LNCaP clone FGC (cell line): ENCODE data around the gene P2RY1.

Source experiments
- DNase-seq: peaks from one replicate; pipeline ENCODE4 v3.0.0-alpha.2; 2011; ENCODE audit warnings: low read depth
- H3K4me3 ChIP-seq: 2 replicates; pipeline ENCODE4 v1.5.1; 2011; ENCODE audit warnings: mild to moderate bottlenecking, low read depth, low read length, control low read depth
- CTCF ChIP-seq: IDR thresholded peaks from 2 replicates; pipeline ENCODE4 v1.5.1; 2012; ENCODE audit warnings: mild to moderate bottlenecking; ENCODE audit not compliant: control insufficient read depth, insufficient read depth; ENCODE audit errors: extremely low read depth

The P2RY1 gene

GRCh38 chr3:152874896-152875749, 40.2 kb downstream of the P2RY1 start:
- TF ChIP-seq CTCF: no peak
- no peak for DNase-seq
- no peak overlapping the region for H3K4me3 ChIP-seq

GRCh38 chr3:152879130-152879789, 44.3 kb downstream of the P2RY1 start:
- no peak for DNase-seq
- no peak for TF ChIP-seq CTCF

GRCh38 chr3:152879790-152880174, 44.9 kb downstream of the P2RY1 start:
- DNase-seq: no peak
- no peak for TF ChIP-seq CTCF

More at GRCh38 chr3:152879130-152879789, 44.3 kb downstream of the P2RY1 start:
- H3K4me3 ChIP-seq: no peak overlapping the region

GRCh38 chr3:152885076-152885475, 50.1 kb downstream of the P2RY1 start:
- TF ChIP-seq CTCF: no peak
- no peak for DNase-seq
- H3K4me3 ChIP-seq: no peak overlapping the region

More at GRCh38 chr3:152879790-152880174, 44.9 kb downstream of the P2RY1 start:
- H3K4me3 ChIP-seq: no peak overlapping the region
